PC-3 (cell line): ENCODE data around the gene CLEC11A.

ENCODE experiments used
- EZH2 ChIP-seq: fragments of 300-600 bp; sonication (generic); IDR thresholded peaks from one replicate; pipeline ENCODE4 v1.6.1; 2017; ENCODE audit warnings: antibody characterized with exemption, mild to moderate bottlenecking, low read length; ENCODE audit not compliant: unreplicated experiment
- TF ChIP-seq, protein P1 (sequence below): fragments of 300-600 bp; sonication (generic); conservative IDR thresholded peaks from 2 replicates; pipeline ENCODE4 v1.5.1; 2017; ENCODE audit warnings: antibody characterized with exemption, low read depth, mild to moderate bottlenecking, low read length

DNA sequence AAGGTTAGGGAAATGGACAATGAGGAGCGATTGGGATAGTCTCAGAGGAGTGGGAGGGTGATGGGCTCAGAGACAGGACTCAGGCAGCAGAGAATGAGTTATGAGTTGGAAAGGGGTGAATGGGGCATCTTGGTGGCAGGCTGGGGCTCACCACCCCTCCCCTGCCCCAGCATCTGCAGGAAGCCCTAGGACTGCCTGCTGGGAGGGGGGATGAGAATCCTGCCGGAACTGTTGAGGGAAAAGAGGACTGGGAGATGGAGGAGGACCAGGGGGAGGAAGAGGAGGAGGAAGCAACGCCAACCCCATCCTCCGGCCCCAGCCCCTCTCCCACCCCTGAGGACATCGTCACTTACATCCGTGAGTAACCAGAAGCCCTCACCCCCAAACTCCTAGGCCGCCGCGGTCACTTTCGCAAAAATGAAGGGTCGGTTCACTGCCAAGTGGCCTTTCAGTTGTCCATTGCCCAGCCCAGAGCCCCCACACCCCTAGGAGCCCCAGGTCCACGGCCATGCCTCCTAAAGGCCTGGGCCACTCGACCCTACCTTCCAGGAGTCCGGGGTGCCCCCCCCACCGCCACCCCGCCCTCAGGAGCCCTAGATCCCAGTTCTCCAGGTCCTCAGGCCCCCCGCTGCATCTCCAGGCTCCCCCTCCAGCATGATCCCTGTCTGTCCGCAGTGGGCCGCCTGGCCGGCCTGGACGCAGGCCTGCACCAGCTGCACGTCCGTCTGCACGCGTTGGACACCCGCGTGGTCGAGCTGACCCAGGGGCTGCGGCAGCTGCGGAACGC is 764 bp downstream of the CLEC11A start:
- TF ChIP-seq, protein P1, sequence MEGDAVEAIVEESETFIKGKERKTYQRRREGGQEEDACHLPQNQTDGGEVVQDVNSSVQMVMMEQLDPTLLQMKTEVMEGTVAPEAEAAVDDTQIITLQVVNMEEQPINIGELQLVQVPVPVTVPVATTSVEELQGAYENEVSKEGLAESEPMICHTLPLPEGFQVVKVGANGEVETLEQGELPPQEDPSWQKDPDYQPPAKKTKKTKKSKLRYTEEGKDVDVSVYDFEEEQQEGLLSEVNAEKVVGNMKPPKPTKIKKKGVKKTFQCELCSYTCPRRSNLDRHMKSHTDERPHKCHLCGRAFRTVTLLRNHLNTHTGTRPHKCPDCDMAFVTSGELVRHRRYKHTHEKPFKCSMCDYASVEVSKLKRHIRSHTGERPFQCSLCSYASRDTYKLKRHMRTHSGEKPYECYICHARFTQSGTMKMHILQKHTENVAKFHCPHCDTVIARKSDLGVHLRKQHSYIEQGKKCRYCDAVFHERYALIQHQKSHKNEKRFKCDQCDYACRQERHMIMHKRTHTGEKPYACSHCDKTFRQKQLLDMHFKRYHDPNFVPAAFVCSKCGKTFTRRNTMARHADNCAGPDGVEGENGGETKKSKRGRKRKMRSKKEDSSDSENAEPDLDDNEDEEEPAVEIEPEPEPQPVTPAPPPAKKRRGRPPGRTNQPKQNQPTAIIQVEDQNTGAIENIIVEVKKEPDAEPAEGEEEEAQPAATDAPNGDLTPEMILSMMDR: no peak
- no peak for TF ChIP-seq EZH2
